ENCODE data around the gene CLIP2. TPM values are rescaled to one million over a fixed set of nuclear protein-coding genes. Genes with fewer than 3 reads are reported as not detected.
"Not testable (repeated sequence)": the region's sequence is repeated elsewhere in the genome, so short reads cannot be mapped to it uniquely, and the experiment has no call there.

Gene CLIP2
- total RNA-seq, 1 donor from 2014 or later, result 24.3 TPM

- H3K9me3 ChIP-seq, result no peaks in the 10 kb centered on the region
- H3K27me3 ChIP-seq, result no peaks in the 10 kb centered on the region
- no peak overlapping the region for H3K27ac ChIP-seq
- H3K4me3 ChIP-seq, result no peak overlapping the region
- intact Hi-C loops (cut with DNase I), result no loop called here
- peaks cover 15% of the 10 kb centered on the region for H3K36me3 ChIP-seq
- DNase-seq (no peak), ATAC-seq (no peak)
- H3K4me1 ChIP-seq, result no peaks in the 10 kb centered on the region
- no peak for TF ChIP-seq CTCF (IDR thresholded peaks at IDR 0.05)
These were observed 99.7 kb downstream of the CLIP2 start for GRCh38 chr7:74388880-74389415.

- H3K4me1 ChIP-seq; DNase-seq; intact Hi-C loops (cut with DNase I); H3K9me3 ChIP-seq; H3K27ac ChIP-seq; H3K4me3 ChIP-seq; H3K27me3 ChIP-seq: not testable (repeated sequence)
- ATAC-seq, result peak; percentile 71
- H3K36me3 ChIP-seq, result peaks cover 13% of the 10 kb centered on the region
- TF ChIP-seq CTCF (IDR thresholded peaks at IDR 0.05), result peak; percentile 38
These were observed 104.5 kb downstream of the CLIP2 start for GRCh38 chr7:74393722-74394121.

- H3K4me1 ChIP-seq; H3K4me3 ChIP-seq; H3K9me3 ChIP-seq; intact Hi-C loops (cut with DNase I); H3K27me3 ChIP-seq; DNase-seq; H3K27ac ChIP-seq: not testable (repeated sequence)
- peak; percentile 18 for TF ChIP-seq CTCF (IDR thresholded peaks at IDR 0.05)
- peaks cover 13% of the 10 kb centered on the region for H3K36me3 ChIP-seq
- peak; percentile 66 for ATAC-seq
These were observed 105.4 kb downstream of the CLIP2 start for GRCh38 chr7:74394601-74395000.

GRCh38 chr7:74395745-74396311 lies 106.6 kb downstream of the CLIP2 start:
- DNase-seq (no peak), ATAC-seq (no peak)
- Histone ChIP-seq H3K9me3 (no peaks in the 10 kb centered on the region), H3K27me3 (no peaks in the 10 kb centered on the region), H3K4me3 (no peak overlapping the region), H3K4me1 (no peaks in the 10 kb centered on the region), H3K27ac (no peak overlapping the region), H3K36me3 (peaks cover 13% of the 10 kb centered on the region)
- no peak for TF ChIP-seq CTCF (IDR thresholded peaks at IDR 0.05)
- intact Hi-C loops (cut with DNase I), result no loop called here

- intact Hi-C loops (cut with DNase I), result no loop called here
- peaks cover 13% of the 10 kb centered on the region for H3K36me3 ChIP-seq
- H3K27ac ChIP-seq, result no peak overlapping the region
- no peaks in the 10 kb centered on the region for H3K4me1 ChIP-seq
- H3K27me3 ChIP-seq, result no peaks in the 10 kb centered on the region
- H3K4me3 ChIP-seq, result no peak overlapping the region
- ATAC-seq, result no peak
- TF ChIP-seq CTCF (IDR thresholded peaks at IDR 0.05), result no peak
- no peak for DNase-seq
- H3K9me3 ChIP-seq, result no peaks in the 10 kb centered on the region
These were observed 107.8 kb downstream of the CLIP2 start for GRCh38 chr7:74396993-74397392.

- ATAC-seq, result no peak
- no peaks in the 10 kb centered on the region for H3K27me3 ChIP-seq
- no peaks in the 10 kb centered on the region for H3K4me1 ChIP-seq
- no peak for DNase-seq
- H3K27ac ChIP-seq, result no peak overlapping the region
- peaks cover 13% of the 10 kb centered on the region for H3K36me3 ChIP-seq
- intact Hi-C loops (cut with DNase I), result no loop called here
- no peak for TF ChIP-seq CTCF (IDR thresholded peaks at IDR 0.05)
- no peak overlapping the region for H3K4me3 ChIP-seq
- H3K9me3 ChIP-seq, result no peaks in the 10 kb centered on the region
These were observed 109.2 kb downstream of the CLIP2 start for GRCh38 chr7:74398426-74398825.
